Fibroblast of lung (primary cell): Measurements from ENCODE around the gene NUDCD2. TPM values are rescaled to one million over a fixed set of nuclear protein-coding genes. Genes with fewer than 3 reads are reported as not detected.

Experiments
- DNase-seq, 2 donors: peaks; one replicate each; pipeline versions ENCODE4 v3.0.0 to v3.0.0-alpha.2; 2010; ENCODE audit warnings: low read depth in 2 of 2
- H2AFZ ChIP-seq: 2 replicates; pipeline ENCODE4 v1.5.1; 2012; ENCODE audit warnings: low read length, control low read depth, inconsistent platforms
- H3K27ac ChIP-seq: 2 replicates; pipeline ENCODE4 v1.5.1; 2011; ENCODE audit warnings: low read length, control low read depth; ENCODE audit not compliant: insufficient read depth
- H3K27me3 ChIP-seq: 2 replicates; pipeline ENCODE4 v1.5.1; 2011; ENCODE audit warnings: mild to moderate bottlenecking, low read length; ENCODE audit not compliant: control insufficient read depth, insufficient read depth
- H3K36me3 ChIP-seq: 2 replicates; pipeline ENCODE4 v1.5.1; 2011; ENCODE audit warnings: low read length; ENCODE audit not compliant: control insufficient read depth, insufficient read depth
- H3K4me1 ChIP-seq: 2 replicates; pipeline ENCODE4 v1.5.1; 2011; ENCODE audit warnings: low read length; ENCODE audit not compliant: control insufficient read depth, insufficient read depth; ENCODE audit errors: extremely low read depth
- H3K4me2 ChIP-seq: 2 replicates; pipeline ENCODE4 v1.5.1; 2011; ENCODE audit warnings: low read length, control low read depth; ENCODE audit not compliant: insufficient read depth; ENCODE audit errors: extremely low read depth
- H3K4me3 ChIP-seq, 4 experiments: fragments of 200-600 bp in 1 of 4; sonication (generic) in 1 of 4; replicated peaks in 1 of 4; 2 replicates each; pipeline ENCODE4 v1.5.1; 2011 to 2016; ENCODE audit warnings: low read length in 4 of 4, low read depth in 3 of 4, mild to moderate bottlenecking in 3 of 4, control low read depth in 2 of 4, inconsistent platforms in 1 of 4, mixed read lengths in 1 of 4; ENCODE audit not compliant: insufficient read depth in 1 of 4; ENCODE audit errors: control extremely low read depth in 1 of 4
- H3K79me2 ChIP-seq: 2 replicates; pipeline ENCODE4 v1.5.1; 2012; ENCODE audit warnings: mild to moderate bottlenecking, low read length, inconsistent platforms; ENCODE audit not compliant: control insufficient read depth, insufficient read depth
- H3K9ac ChIP-seq: 2 replicates; pipeline ENCODE4 v1.5.1; 2011; ENCODE audit warnings: mild to moderate bottlenecking, low read length, control low read depth; ENCODE audit not compliant: insufficient read depth
- H3K9me3 ChIP-seq: 2 replicates; pipeline ENCODE4 v1.5.1; 2012; ENCODE audit warnings: low read depth, low read length; ENCODE audit not compliant: control insufficient read depth, insufficient read depth
- H4K20me1 ChIP-seq: 2 replicates; pipeline ENCODE4 v1.5.1; 2011; ENCODE audit warnings: low read length; ENCODE audit not compliant: control insufficient read depth, insufficient read depth; ENCODE audit errors: extremely low read depth
- EZH2 ChIP-seq: IDR thresholded peaks from 2 replicates; pipeline ENCODE4 v1.5.1; 2012; ENCODE audit warnings: low read length, control low read depth, mild to moderate bottlenecking; ENCODE audit errors: missing control alignments
- polyA plus RNA-seq, 2 donors: library from polyadenylated mRNA; depleted of rRNA in 1 of 2; stranded (reverse) in 1 of 2; unstranded in 1 of 2; fragments of >200 nt; gene quantifications; 2 replicates each; pipeline ENCODE4 v1.2.1, GENCODE V29; 2011 to 2012; ENCODE audit warnings: missing spikeins in 1 of 2
- total RNA-seq: library from RNA; depleted of rRNA; stranded (reverse); fragments of >200 nt; gene quantifications from 2 replicates; pipeline ENCODE4 v1.2.1, GENCODE V29; 2014
- TF ChIP-seq, protein P1 (sequence below), 2 donors: IDR thresholded peaks in 1 of 2; conservative IDR thresholded peaks in 1 of 2; 1 replicate in 1 of 2; 2 replicates in 1 of 2; pipeline ENCODE4 v1.5.1; 2011 to 2012; ENCODE audit warnings: low read length in 2 of 2, control low read depth in 1 of 2, inconsistent platforms in 1 of 2, low read depth in 1 of 2, mild to moderate bottlenecking in 1 of 2

Gene NUDCD2
- total and polyA plus RNA-seq, 2 donors (not counting 1 experiment from before 2014, with no cell fraction given): 5.9 to 7.4 TPM

DNA sequence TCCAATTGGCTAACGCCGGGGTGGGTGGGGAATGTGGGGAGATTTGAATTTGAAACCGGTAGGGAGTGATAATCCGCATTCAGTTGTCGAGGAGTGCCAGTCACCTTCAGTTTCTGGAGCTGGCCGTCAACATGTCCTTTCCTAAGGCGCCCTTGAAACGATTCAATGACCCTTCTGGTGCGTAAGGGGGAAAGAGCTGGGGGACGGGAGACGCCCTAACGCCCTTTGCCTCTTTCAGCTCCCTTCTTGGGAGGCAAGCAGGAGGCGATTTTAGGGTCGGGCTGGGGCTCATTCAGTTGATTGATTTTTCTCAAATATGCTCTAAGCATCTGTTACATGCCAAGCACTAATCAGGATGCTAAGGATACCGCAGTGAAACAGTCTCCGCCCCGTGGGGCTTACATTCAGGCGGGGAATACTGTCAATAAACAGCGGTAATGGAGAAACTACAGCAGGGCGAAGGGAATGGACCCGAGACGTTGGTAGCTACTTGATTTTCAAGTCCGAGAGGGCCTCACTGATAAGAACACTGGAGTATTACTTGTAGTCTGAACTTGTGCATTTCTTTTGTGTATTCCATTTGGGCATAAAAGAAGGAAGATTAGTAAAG, 765 bp upstream of the NUDCD2 start, which contains the start of gene HMMR:
Gene HMMR (plus strand): TSS at position 71 of the 610 bp plus-strand sequence. CDS start 61 bp downstream, at position 132.
- Histone ChIP-seq H3K79me2 (peaks cover 42% of the 10 kb centered on the region), H3K36me3 (no peaks in the 10 kb centered on the region), H3K4me2 (peak within 1 kb of the TSS; percentile 97), H3K27me3 (no peaks in the 10 kb centered on the region), H3K27ac (peak within 1 kb of the TSS; percentile 98), H2AFZ (peak within 1 kb of the TSS; percentile 99), H3K9me3 (no peaks in the 10 kb centered on the region), H3K9ac (peak within 1 kb of the TSS; percentile 95), H3K4me3 (peak within 1 kb of the TSS; percentile 90 to 93 (median 91)), H4K20me1 (no peaks in the 10 kb centered on the region), H3K4me1 (no peaks in the 10 kb centered on the region)
- TF ChIP-seq, protein P1, sequence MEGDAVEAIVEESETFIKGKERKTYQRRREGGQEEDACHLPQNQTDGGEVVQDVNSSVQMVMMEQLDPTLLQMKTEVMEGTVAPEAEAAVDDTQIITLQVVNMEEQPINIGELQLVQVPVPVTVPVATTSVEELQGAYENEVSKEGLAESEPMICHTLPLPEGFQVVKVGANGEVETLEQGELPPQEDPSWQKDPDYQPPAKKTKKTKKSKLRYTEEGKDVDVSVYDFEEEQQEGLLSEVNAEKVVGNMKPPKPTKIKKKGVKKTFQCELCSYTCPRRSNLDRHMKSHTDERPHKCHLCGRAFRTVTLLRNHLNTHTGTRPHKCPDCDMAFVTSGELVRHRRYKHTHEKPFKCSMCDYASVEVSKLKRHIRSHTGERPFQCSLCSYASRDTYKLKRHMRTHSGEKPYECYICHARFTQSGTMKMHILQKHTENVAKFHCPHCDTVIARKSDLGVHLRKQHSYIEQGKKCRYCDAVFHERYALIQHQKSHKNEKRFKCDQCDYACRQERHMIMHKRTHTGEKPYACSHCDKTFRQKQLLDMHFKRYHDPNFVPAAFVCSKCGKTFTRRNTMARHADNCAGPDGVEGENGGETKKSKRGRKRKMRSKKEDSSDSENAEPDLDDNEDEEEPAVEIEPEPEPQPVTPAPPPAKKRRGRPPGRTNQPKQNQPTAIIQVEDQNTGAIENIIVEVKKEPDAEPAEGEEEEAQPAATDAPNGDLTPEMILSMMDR (conservative IDR thresholded peaks at IDR 0.05 in 1 of 2, IDR thresholded peaks at IDR 0.05 in 1 of 2; ENCODE audit: low read depth in 1 of 2, low read length in 2 of 2): no peak
- DNase-seq: peak; percentile 33 to 44

DNA sequence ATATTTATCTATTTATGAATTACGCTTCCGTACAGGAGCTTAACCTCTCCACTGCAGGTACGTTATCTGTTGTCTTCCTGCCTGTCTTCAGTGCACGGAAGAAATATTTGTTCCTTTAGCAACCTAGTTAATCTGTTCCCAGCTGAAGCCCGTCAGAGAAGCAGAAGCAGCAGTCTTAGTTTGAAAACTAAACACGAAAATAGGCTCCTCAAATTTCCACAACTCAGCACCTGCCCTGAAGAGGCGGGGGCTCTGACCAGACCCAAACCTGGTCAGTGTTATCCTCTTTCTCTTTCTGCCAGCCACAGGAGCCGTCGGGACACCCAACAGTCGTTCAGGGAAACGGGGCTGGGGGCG, 462 bp downstream of the NUDCD2 start:
- TF ChIP-seq, protein P1 (conservative IDR thresholded peaks at IDR 0.05 in 1 of 2, IDR thresholded peaks at IDR 0.05 in 1 of 2; ENCODE audit: low read depth in 1 of 2, low read length in 2 of 2): no peak
- TF ChIP-seq EZH2: no peak
- H3K4me2 ChIP-seq: peak overlapping the region; percentile 91
- peak overlapping the region; percentile 95 for H3K9ac ChIP-seq
- H3K36me3 ChIP-seq: no peaks in the 10 kb centered on the region
- peaks cover 44% of the 10 kb centered on the region for H3K79me2 ChIP-seq
- no peaks in the 10 kb centered on the region for H3K9me3 ChIP-seq
- no peaks in the 10 kb centered on the region for H3K27me3 ChIP-seq
- DNase-seq: no peak
- H3K4me1 ChIP-seq: no peaks in the 10 kb centered on the region
- H4K20me1 ChIP-seq: no peaks in the 10 kb centered on the region
- peak overlapping the region; percentile 98 for H3K27ac ChIP-seq
- peak overlapping the region; percentile 88 to 93 (median 90) for H3K4me3 ChIP-seq
- peak overlapping the region; percentile 99 for H2AFZ ChIP-seq

DNA sequence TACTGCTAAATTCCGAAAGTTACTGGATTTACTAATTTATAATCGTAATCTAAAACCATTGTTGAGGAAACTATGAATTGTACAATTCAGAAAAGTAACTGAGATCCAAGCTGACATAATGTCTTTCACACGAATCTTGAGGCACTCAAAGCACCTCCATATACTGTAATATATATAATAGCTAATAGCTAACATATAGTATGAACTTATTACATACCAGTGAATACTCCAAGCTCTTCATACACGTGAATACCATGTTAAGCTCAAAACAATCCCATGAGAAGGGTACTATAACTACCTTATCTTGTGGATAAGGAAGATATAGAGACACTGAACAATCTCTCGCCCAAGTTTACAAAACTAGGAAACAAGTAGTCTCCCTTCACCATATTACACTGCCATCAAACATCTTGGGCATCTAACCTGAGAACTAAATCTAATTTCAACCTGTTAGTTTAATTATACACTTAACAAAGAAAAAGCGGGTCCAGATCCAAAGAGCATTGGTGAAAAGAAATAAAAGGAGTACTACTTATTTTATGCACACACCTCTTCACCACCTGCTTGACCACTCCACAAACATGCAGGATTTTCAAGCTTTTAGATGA, 1.0 kb downstream of the NUDCD2 start:
- Histone ChIP-seq H3K4me1 (no peaks in the 10 kb centered on the region), H3K27ac (peak overlapping the region; percentile 98), H3K4me2 (peak overlapping the region; percentile 91), H3K4me3 (peak overlapping the region; percentile 88 to 93 (median 90)), H3K79me2 (peaks cover 38% of the 10 kb centered on the region), H2AFZ (no peak overlapping the region), H3K36me3 (no peaks in the 10 kb centered on the region), H3K9ac (peak overlapping the region; percentile 95), H4K20me1 (no peaks in the 10 kb centered on the region), H3K9me3 (no peaks in the 10 kb centered on the region), H3K27me3 (no peaks in the 10 kb centered on the region)
- DNase-seq: peak in 1 of 2 donors; percentile 10
- TF ChIP-seq EZH2: no peak
- TF ChIP-seq, protein P1 (conservative IDR thresholded peaks at IDR 0.05 in 1 of 2, IDR thresholded peaks at IDR 0.05 in 1 of 2; ENCODE audit: low read depth in 1 of 2, low read length in 2 of 2): no peak
